IMR-90 (cell line): Measurements from ENCODE around the gene SPACA7.

Experiments
- POLR2A ChIP-seq: IDR thresholded peaks from 2 replicates; pipeline ENCODE4 v1.6.1; 2012; ENCODE audit warnings: mild to moderate bottlenecking, low read depth, low read length
- RFX5 ChIP-seq: IDR thresholded peaks from 2 replicates; pipeline ENCODE4 v1.8.0; 2012; ENCODE audit warnings: low read depth, mild to moderate bottlenecking, low read length, moderate library complexity
- TF ChIP-seq, protein P1 (sequence below): conservative IDR thresholded peaks from 2 replicates; pipeline ENCODE4 v1.5.1; 2012; ENCODE audit warnings: mild to moderate bottlenecking, low read depth, low read length, improper control_type of control experiment

DNA sequence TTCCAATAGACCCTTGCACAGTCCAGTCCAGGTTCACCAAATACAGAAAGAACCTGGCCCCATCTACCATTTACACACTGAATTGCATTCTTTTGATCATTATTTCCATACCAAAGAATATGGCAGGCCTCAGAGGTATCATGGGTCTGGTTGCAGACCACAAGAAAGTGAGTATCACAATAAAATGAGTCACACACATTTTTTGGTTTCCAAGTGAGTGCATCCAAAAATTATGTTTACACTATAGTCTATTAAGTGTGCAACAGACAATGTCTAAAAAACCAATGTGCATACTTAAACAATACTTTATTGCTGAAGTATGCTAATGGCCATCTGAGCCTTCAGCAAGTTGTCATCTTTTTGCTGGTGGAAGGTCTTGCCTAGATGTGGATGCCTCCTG is 105.3 kb downstream of the SPACA7 start:
- no peak for TF ChIP-seq POLR2A
- TF ChIP-seq, protein P1, sequence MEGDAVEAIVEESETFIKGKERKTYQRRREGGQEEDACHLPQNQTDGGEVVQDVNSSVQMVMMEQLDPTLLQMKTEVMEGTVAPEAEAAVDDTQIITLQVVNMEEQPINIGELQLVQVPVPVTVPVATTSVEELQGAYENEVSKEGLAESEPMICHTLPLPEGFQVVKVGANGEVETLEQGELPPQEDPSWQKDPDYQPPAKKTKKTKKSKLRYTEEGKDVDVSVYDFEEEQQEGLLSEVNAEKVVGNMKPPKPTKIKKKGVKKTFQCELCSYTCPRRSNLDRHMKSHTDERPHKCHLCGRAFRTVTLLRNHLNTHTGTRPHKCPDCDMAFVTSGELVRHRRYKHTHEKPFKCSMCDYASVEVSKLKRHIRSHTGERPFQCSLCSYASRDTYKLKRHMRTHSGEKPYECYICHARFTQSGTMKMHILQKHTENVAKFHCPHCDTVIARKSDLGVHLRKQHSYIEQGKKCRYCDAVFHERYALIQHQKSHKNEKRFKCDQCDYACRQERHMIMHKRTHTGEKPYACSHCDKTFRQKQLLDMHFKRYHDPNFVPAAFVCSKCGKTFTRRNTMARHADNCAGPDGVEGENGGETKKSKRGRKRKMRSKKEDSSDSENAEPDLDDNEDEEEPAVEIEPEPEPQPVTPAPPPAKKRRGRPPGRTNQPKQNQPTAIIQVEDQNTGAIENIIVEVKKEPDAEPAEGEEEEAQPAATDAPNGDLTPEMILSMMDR = no peak
- no peak for TF ChIP-seq RFX5
